ENCODE data around the gene PRKAR1B. TPM values are rescaled to one million over a fixed set of nuclear protein-coding genes. Genes with fewer than 3 reads are reported as not detected.

PRKAR1B gene
- total and polyA plus RNA-seq, 8 donors, result 2.5 to 8.4 (median 5.3) TPM

DNA sequence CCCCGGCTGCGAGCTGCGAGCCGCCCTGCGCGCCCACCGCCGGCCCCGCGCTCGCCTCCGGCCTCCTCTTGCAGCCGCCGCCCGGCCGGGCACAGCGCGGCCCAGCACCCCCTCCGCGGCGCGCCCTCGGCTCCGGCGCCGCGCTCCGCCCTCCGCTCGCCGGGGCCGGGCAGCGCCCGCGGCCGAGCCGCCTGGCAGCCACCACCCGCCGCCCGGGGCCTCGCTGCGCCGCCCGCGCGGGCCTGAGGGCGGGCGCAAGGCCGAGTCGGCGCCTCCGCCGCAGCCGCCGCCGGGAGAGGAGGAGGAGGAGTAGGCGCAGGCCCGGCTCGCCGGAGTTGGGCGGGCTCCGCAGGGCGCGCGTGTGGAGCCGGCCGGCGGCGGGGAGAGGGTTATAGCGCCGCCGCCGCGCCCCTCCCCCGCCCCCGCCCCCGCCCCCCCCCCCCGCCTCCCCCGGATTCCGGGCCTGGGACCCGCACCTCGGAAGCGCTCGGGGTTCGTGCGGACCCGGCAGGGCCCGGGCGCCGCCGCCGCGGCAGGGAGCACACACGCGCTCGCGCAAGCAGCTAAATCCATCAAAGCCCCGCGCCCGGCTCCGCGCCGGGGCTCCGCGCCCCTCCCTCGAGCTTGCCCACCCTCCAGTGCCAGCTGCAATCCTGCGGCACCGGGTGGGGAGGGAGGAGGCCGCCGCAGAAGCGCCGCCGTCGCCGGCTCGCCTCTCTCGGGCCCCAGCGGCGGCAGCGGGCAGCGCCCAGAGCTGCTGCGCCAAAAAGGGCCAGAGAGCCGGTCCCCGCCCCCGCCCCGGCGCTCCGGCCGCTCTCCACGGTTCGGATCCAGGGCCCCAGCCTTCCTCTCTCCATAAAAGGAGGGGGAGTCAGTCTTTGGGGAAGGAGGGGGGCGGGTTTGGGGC, 207.3 kb downstream of the PRKAR1B start, which contains the start of gene PDGFA:
Gene PDGFA (minus strand): TSS at position 363 of the 907 bp plus-strand sequence. CDS start 845 bp downstream, outside the sequence.
- TF ChIP-seq, protein P1, sequence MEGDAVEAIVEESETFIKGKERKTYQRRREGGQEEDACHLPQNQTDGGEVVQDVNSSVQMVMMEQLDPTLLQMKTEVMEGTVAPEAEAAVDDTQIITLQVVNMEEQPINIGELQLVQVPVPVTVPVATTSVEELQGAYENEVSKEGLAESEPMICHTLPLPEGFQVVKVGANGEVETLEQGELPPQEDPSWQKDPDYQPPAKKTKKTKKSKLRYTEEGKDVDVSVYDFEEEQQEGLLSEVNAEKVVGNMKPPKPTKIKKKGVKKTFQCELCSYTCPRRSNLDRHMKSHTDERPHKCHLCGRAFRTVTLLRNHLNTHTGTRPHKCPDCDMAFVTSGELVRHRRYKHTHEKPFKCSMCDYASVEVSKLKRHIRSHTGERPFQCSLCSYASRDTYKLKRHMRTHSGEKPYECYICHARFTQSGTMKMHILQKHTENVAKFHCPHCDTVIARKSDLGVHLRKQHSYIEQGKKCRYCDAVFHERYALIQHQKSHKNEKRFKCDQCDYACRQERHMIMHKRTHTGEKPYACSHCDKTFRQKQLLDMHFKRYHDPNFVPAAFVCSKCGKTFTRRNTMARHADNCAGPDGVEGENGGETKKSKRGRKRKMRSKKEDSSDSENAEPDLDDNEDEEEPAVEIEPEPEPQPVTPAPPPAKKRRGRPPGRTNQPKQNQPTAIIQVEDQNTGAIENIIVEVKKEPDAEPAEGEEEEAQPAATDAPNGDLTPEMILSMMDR (IDR thresholded peaks at IDR 0.05), result peak in 3 of 4 donors; percentile 17 to 31 (median 21)
- peak; percentile 63 to 87 (median 80) for DNase-seq
- Histone ChIP-seq H3K4me3 (peak within 1 kb of the TSS; percentile 71 to 100 (median 88)), H3K36me3 (no peaks in the 10 kb centered on the region), H3K4me1 (peaks cover 0 to 15% (median 14%) of the 10 kb centered on the region in 3 donors), H3K27me3 (no peaks in the 10 kb centered on the region), H3K9me3 (no peaks in the 10 kb centered on the region), H3K27ac (peak within 1 kb of the TSS; percentile 83 to 94 (median 92))
- intact Hi-C loops (cut with DNase I), result loop anchor here in 1 of 3 donors (10.0 kb wide), 1 partner anchor 205 kb away; the partner anchor contains the start of genes DNAAF5 and PRKAR1B
- WGBS, 2 donors, result 0% methylated on average over 47 to 110 of the region's 132 CpGs
- peak; percentile 24 to 51 (median 36) for ATAC-seq
- no peak for FAIRE-seq

DNA sequence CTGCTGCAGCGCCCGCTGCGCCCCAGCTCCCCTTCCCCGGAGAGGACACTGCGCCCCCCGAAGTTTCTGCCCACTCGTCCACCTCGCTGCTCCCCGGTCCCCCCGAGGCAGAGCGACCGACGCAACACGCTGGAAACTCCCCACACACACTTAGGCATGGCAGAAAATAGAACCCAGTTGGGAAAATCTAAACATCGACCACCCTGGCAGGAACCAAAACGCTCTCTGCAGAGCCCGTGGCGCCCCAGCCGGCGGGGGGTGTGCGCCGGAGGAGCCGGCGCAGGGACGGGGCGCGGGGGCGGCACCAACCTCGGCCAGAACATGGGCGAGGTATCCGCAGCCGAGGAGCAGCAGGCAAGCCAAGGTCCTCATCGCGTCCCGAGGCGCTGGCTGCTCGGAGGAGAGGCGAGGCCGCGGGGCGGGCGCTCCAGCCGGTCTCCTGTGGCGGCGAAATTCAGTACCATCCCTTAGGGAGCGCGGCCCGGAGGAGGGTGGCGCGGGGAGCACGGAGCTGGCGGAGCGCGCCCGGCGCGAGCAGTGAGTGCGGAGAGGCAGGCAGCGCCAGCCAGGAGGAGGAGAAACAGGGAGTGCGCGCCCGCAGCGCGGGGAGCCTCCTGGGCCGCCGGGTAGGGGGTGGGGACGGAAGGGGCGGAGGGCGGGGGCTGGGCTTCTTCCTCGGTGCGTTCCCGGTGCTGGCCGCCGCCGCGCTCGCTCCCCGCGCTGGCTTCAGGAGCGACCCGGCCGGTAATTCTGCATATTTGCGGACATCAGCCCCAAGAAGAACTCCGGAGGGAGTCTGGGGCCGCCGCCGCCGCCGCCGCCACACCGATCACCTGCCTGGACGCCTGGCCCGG, 208.2 kb downstream of the PRKAR1B start:
- ATAC-seq, result peak; percentile 48 to 70 (median 65)
- Histone ChIP-seq H3K9me3 (no peaks in the 10 kb centered on the region), H3K27ac (peak overlapping the region; percentile 83 to 94 (median 92)), H3K27me3 (no peaks in the 10 kb centered on the region), H3K4me1 (peaks cover 3 to 23% (median 14%) of the 10 kb centered on the region in 3 donors), H3K4me3 (peak overlapping the region; percentile 71 to 100 (median 88)), H3K36me3 (no peaks in the 10 kb centered on the region)
- TF ChIP-seq, protein P1 (IDR thresholded peaks at IDR 0.05), result no peak
- DNase-seq, result peak; percentile 88 to 95 (median 92)
- no peak for FAIRE-seq
- 0 to 1% methylated on average over 63 to 93 of the region's 93 CpGs for WGBS, 2 donors
- intact Hi-C loops (cut with DNase I), result no loop called here

DNA sequence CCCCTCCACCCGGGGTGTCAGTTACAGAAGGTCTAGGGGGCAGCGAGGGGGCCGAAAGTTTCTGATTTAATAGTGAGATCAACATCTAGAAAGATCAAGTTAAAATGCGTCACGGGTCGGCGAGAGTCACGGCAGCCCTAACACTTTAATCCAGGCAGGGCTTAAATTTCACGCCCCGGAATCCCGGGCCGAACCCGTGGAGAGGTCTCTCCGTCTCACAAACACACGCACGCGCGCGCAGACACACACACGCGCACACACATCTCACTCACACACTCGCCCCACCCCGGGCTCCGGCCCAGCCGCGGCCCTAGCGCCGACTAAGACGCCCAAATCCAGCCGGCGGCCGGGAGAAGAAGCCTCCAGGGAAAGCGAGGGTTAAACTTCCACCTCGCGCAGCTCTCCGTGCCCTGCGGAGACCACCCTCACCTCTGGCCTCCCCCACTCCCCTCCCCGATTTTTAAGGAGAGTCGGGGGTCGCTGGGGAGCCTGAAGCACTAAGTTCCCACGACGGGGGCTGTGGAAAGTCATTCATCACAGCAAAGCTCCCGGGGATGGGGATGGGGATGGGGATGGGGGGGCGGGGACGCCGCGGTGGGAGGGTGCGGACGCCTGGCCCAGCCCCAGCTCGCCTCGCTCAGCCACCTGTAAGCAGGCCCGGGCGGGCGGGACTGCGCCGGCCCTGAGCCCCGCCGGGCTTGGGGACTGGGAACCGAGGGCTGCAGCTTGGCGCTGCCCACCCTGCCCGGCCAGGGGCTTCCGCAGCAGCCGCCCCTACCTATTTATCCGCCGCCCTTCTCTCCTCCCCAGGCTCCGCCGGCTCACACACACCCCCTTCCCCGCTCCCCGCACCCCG, 209.1 kb downstream of the PRKAR1B start:
- Histone ChIP-seq H3K27me3 (no peaks in the 10 kb centered on the region), H3K4me3 (peak overlapping the region; percentile 71 to 100 (median 88)), H3K36me3 (no peaks in the 10 kb centered on the region), H3K9me3 (no peaks in the 10 kb centered on the region), H3K4me1 (peaks cover 3 to 26% (median 15%) of the 10 kb centered on the region in 3 donors), H3K27ac (peak overlapping the region; percentile 83 to 94 (median 92))
- ATAC-seq (peak; percentile 25 to 46 (median 31)), DNase-seq (peak in 5 of 6 donors; percentile 55 to 89 (median 74)), FAIRE-seq (no peak)
- WGBS, 2 donors, result 0 to 1% methylated on average over 35 to 70 of the region's 70 CpGs
- TF ChIP-seq, protein P1 (IDR thresholded peaks at IDR 0.05), result no peak
- intact Hi-C loops (cut with DNase I), result no loop called here
